Hepatocyte (in vitro differentiated cells): ENCODE data around the gene KCNMA1. TPM values are rescaled to one million over a fixed set of nuclear protein-coding genes. Genes with fewer than 3 reads are reported as not detected.

ENCODE experiments used
- DNase-seq: peaks from one replicate; pipeline ENCODE4 v3.0.0-alpha.2; 2016; ENCODE audit warnings: low spot score
- H2AFZ ChIP-seq: fragments of 200-600 bp; sonication (generic); 2 replicates; pipeline ENCODE4 v1.6.0; 2016; ENCODE audit warnings: antibody characterized with exemption, mild to moderate bottlenecking
- H3K27ac ChIP-seq: fragments of 200-600 bp; sonication (generic); 2 replicates; pipeline ENCODE4 v1.5.1; 2016; ENCODE audit warnings: mild to moderate bottlenecking
- H3K27me3 ChIP-seq: fragments of 200-600 bp; sonication (generic); 2 replicates; pipeline ENCODE4 v1.6.1; 2016
- H3K36me3 ChIP-seq: fragments of 200-600 bp; sonication (generic); replicated peaks from 2 replicates; pipeline ENCODE4 v1.5.1; 2016; ENCODE audit warnings: low read depth; ENCODE audit not compliant: insufficient read depth
- H3K4me1 ChIP-seq: fragments of 200-600 bp; sonication (generic); 2 replicates; pipeline ENCODE4 v1.5.1; 2016; ENCODE audit warnings: mild to moderate bottlenecking, moderate library complexity; ENCODE audit not compliant: insufficient read depth
- H3K4me2 ChIP-seq: fragments of 200-600 bp; sonication (generic); 2 replicates; pipeline ENCODE4 v1.6.0; 2016
- H3K4me3 ChIP-seq: fragments of 200-600 bp; sonication (generic); 2 replicates; pipeline ENCODE4 v1.5.1; 2016; ENCODE audit warnings: mild to moderate bottlenecking
- H3K79me2 ChIP-seq: fragments of 200-600 bp; sonication (generic); 2 replicates; pipeline ENCODE4 v1.6.0; 2017; ENCODE audit warnings: mild to moderate bottlenecking
- H3K9me2 ChIP-seq: fragments of 200-600 bp; sonication (generic); replicated peaks from 2 replicates; pipeline ENCODE4 v1.6.0; 2017; ENCODE audit warnings: mild to moderate bottlenecking; ENCODE audit not compliant: insufficient read depth
- H3K9me3 ChIP-seq: fragments of 200-600 bp; sonication (generic); 2 replicates; pipeline ENCODE4 v1.5.1; 2016; ENCODE audit warnings: low read depth, mild to moderate bottlenecking
- H4K20me1 ChIP-seq: fragments of 200-600 bp; sonication (generic); 2 replicates; pipeline ENCODE4 v1.6.0; 2016; ENCODE audit warnings: mild to moderate bottlenecking; ENCODE audit not compliant: insufficient read depth, poor library complexity, severe bottlenecking
- CTCF ChIP-seq: fragments of 200-600 bp; sonication (generic); IDR thresholded peaks from 2 replicates; pipeline ENCODE4 v1.5.1; 2016; ENCODE audit warnings: antibody characterized with exemption, mild to moderate bottlenecking; ENCODE audit not compliant: poor library complexity
- EZH2 ChIP-seq: fragments of 200-600 bp; sonication (generic); IDR thresholded peaks from 2 replicates; pipeline ENCODE4 v1.6.1; 2016; ENCODE audit warnings: antibody characterized with exemption, mild to moderate bottlenecking, borderline replicate concordance
- EZH2phosphoT487 ChIP-seq: fragments of 200-600 bp; sonication (generic); IDR thresholded peaks from one replicate; pipeline ENCODE4 v1.6.1; 2018; ENCODE audit warnings: antibody characterized with exemption, mild to moderate bottlenecking, low read depth, moderate library complexity; ENCODE audit not compliant: unreplicated experiment, severe bottlenecking
- WGBS: methylation state at CpG from one replicate; pipeline ENCODE4 v1.1.6; 2016; ENCODE audit warnings: low lambda C conversion rate; ENCODE audit errors: missing lambda C conversion rate; 5-methylcytosine and 5-hydroxymethylcytosine counted together
- polyA plus RNA-seq: library from polyadenylated mRNA; unstranded; fragments of >200 nt; fragmentation: Nextera tagmentation; extraction: Ambion mirVana; gene quantifications from 2 replicates; pipeline ENCODE4 v1.2.1, GENCODE V29; 2016
- total RNA-seq: library from RNA; depleted of rRNA; stranded (reverse); fragments of >200 nt; gene quantifications from 2 replicates; pipeline ENCODE4 v1.2.3, GENCODE V29; 2014

Gene KCNMA1
- total and polyA plus RNA-seq, 2 experiments from 2014 or later, result 42.6 to 73.3 TPM

- no peaks in the 10 kb centered on the region for H3K9me3 ChIP-seq
- H3K9me2 ChIP-seq, result no peaks in the 10 kb centered on the region
- no peaks in the 10 kb centered on the region for H3K79me2 ChIP-seq
- no peaks in the 10 kb centered on the region for H3K4me1 ChIP-seq
- H3K27me3 ChIP-seq, result no peaks in the 10 kb centered on the region
- H3K36me3 ChIP-seq, result no peaks in the 10 kb centered on the region
- no peak overlapping the region for H2AFZ ChIP-seq
- H3K4me3 ChIP-seq, result no peak overlapping the region
- no peak overlapping the region for H3K4me2 ChIP-seq
- 70% methylated on average over 2 of the region's 2 CpGs for WGBS
- no peak for TF ChIP-seq CTCF
- no peak for TF ChIP-seq EZH2phosphoT487
- no peak for TF ChIP-seq EZH2
- H4K20me1 ChIP-seq, result no peaks in the 10 kb centered on the region
- DNase-seq, result no peak
- H3K27ac ChIP-seq, result no peak overlapping the region
Measured at GRCh38 chr10:77116904-77117303, 520.7 kb downstream of the KCNMA1 start.

- DNase-seq, result no peak
- Histone ChIP-seq H3K4me3 (no peak overlapping the region), H3K9me2 (no peaks in the 10 kb centered on the region), H3K79me2 (no peaks in the 10 kb centered on the region), H3K27me3 (no peaks in the 10 kb centered on the region), H3K9me3 (no peaks in the 10 kb centered on the region), H2AFZ (no peak overlapping the region), H3K36me3 (no peaks in the 10 kb centered on the region), H3K4me2 (no peak overlapping the region), H3K4me1 (no peaks in the 10 kb centered on the region), H4K20me1 (no peaks in the 10 kb centered on the region), H3K27ac (no peak overlapping the region)
- WGBS, result 64% methylated on average over 4 of the region's 4 CpGs
- TF ChIP-seq CTCF, result no peak
- no peak for TF ChIP-seq EZH2phosphoT487
- no peak for TF ChIP-seq EZH2
Measured at GRCh38 chr10:77114181-77114821, 523.3 kb downstream of the KCNMA1 start.

GRCh38 chr10:77111611-77112550 lies 525.7 kb downstream of the KCNMA1 start:
- H2AFZ ChIP-seq, result no peak overlapping the region

More at GRCh38 chr10:77111611-77112550, 525.7 kb downstream of the KCNMA1 start:
- Histone ChIP-seq H3K79me2 (no peaks in the 10 kb centered on the region), H3K4me2 (no peak overlapping the region), H3K4me3 (no peak overlapping the region), H3K27ac (peak overlapping the region; percentile 9), H3K4me1 (no peaks in the 10 kb centered on the region), H3K9me3 (no peaks in the 10 kb centered on the region), H3K36me3 (no peaks in the 10 kb centered on the region), H3K27me3 (no peaks in the 10 kb centered on the region), H4K20me1 (no peaks in the 10 kb centered on the region), H3K9me2 (no peaks in the 10 kb centered on the region)
- DNase-seq, result peak; percentile 73
- TF ChIP-seq EZH2 (no peak), EZH2phosphoT487 (no peak), CTCF (peak; percentile 92)
- 48% methylated on average over 12 of the region's 12 CpGs for WGBS
